Adrenal gland (tissue), 12 donors: ENCODE results near the gene SUV39H1. TPM values are rescaled to one million over a fixed set of nuclear protein-coding genes. Genes with fewer than 3 reads are reported as not detected.

Experiments used
- DNase-seq, 7 donors: peaks; one replicate each; pipeline ENCODE4 v3.0.0-alpha.2; 2019 to 2020
- H3K27ac ChIP-seq, 5 donors: fragments of 200-600 bp; sonication (generic) in 4 of 5; 1 replicate in 3 of 5; 2 replicates in 2 of 5; pipeline versions ENCODE4 v1.5.1 to v1.8.0; 2016 to 2020; ENCODE audit warnings: mild to moderate bottlenecking in 1 of 5
- H3K27me3 ChIP-seq: fragments of 200-600 bp; 2 replicates; pipeline ENCODE4 v1.8.0; 2021
- H3K36me3 ChIP-seq, 2 donors: fragments of 200-600 bp; replicated peaks in 1 of 2; 1 replicate in 1 of 2; 2 replicates in 1 of 2; pipeline versions ENCODE4 v1.5.1 to v1.8.0; 2018 to 2022
- H3K4me1 ChIP-seq, 2 donors: fragments of 200-600 bp; replicated peaks in 1 of 2; 1 replicate in 1 of 2; 2 replicates in 1 of 2; pipeline versions ENCODE4 v1.5.1 to v1.8.0; 2018 to 2021
- H3K4me3 ChIP-seq, 4 donors: fragments of 200-600 bp; sonication (generic) in 3 of 4; one replicate each; pipeline ENCODE4 v1.5.1; 2016 to 2018
- H3K9me3 ChIP-seq, 3 donors: fragments of 200-600 bp; sonication (generic) in 1 of 3; replicated peaks in 1 of 3; 1 replicate in 2 of 3; 2 replicates in 1 of 3; pipeline versions ENCODE4 v1.5.1 to v1.8.0; 2016 to 2021
- CTCF ChIP-seq, 6 experiments: fragments of 450-650 bp in 4 of 6; fragments of 200-600 bp in 2 of 6; sonication (generic) in 1 of 6; IDR thresholded peaks; 1 replicate in 5 of 6; 2 replicates in 1 of 6; pipeline versions ENCODE4 v1.5.1 to v1.8.0; 2016 to 2021; ENCODE audit warnings: antibody characterized with exemption in 6 of 6, mild to moderate bottlenecking in 2 of 6, moderate library complexity in 1 of 6
- POLR2A ChIP-seq, 2 donors: fragments of 450-650 bp; IDR thresholded peaks; one replicate each; pipeline ENCODE4 v1.6.1; 2017; ENCODE audit warnings: antibody characterized with exemption in 2 of 2, mild to moderate bottlenecking in 2 of 2, moderate library complexity in 1 of 2
- WGBS, 4 donors: extraction: QIAGEN DNeasy Blood & Tissue Kit in 2 of 4; methylation state at CpG; one replicate each; pipeline versions ENCODE4 v1.1.5 to v1.1.7; 2013 to 2017; 5-methylcytosine and 5-hydroxymethylcytosine counted together
- intact Hi-C, 2 donors: fragments of 100-400 bp; cut with DNase I; formaldehyde crosslinking; loops; one replicate each; pipeline versions ENCODE4 v1.14.1 to v1.15.0; 2022 to 2023
- polyA plus RNA-seq, 3 donors: library from polyadenylated mRNA; stranded (reverse); fragments of 200-250 nt in 2 of 3; fragments of 350-450 nt in 1 of 3; fragmentation: Illumina TruSeq in 1 of 3; extraction: RNeasy Lipid Tissue Mini Kit (QIAGEN cat#74804) in 1 of 3; gene quantifications; one replicate each; pipeline ENCODE4 v1.2.3, GENCODE V29; 2013 to 2014
- total RNA-seq, 9 donors: library from RNA; depleted of rRNA in 4 of 9; stranded (reverse); fragments of >200 nt in 4 of 9; fragments of 120-200 nt in 1 of 9; fragmentation: NEBNext Ultra II Directional in 1 of 9; extraction: Animal tissue kit (Norgen Biotek cat#: 25700) in 1 of 9; gene quantifications; one replicate each; pipeline versions ENCODE4 v1.1.0 to v1.2.4, GENCODE V29; 2013 to 2023
- donor health status: healthy with polysubstance abuse.
- donor health status: Bipolar disorder and iron deficiency.
- donor health status: DM: yes; HTN: yes; CAD: no.
- donor health status: DM: no; HTN: no; CAD: no.
- donor health status: DM: no; HTN: no; CAD: no.
- donor health status: DM: yes; HTN: yes; CAD: no.

The SUV39H1 gene
- total and polyA plus RNA-seq, 12 donors: 2.6 to 4.4 (median 3.2) TPM

- H3K27me3 ChIP-seq: no peaks in the 10 kb centered on the region
- DNase-seq: no peak
- H3K9me3 ChIP-seq: no peaks in the 10 kb centered on the region
- no peak overlapping the region for H3K27ac ChIP-seq
- no peaks in the 10 kb centered on the region for H3K36me3 ChIP-seq
- no peak for TF ChIP-seq CTCF (IDR thresholded peaks at IDR 0.05)
- TF ChIP-seq POLR2A (IDR thresholded peaks at IDR 0.05): no peak
- intact Hi-C loops: no loop called here
- 88 to 98% (median 93%) methylated on average over 6 to 23 of the region's 23 CpGs; no CpG with 5 or more reads in 1 of the 4 donors for WGBS, 4 donors
- no peak overlapping the region for H3K4me3 ChIP-seq
- H3K4me1 ChIP-seq: no peaks in the 10 kb centered on the region
Measured at GRCh38 chrX:48700246-48700645, 3.7 kb downstream of the SUV39H1 start.

- WGBS, 4 donors: 69 to 94% (median 88%) methylated on average over 2 to 3 of the region's 3 CpGs
- no peak for DNase-seq
- no peak overlapping the region for H3K27ac ChIP-seq
Measured at GRCh38 chrX:48700951-48701653, 4.6 kb downstream of the SUV39H1 start.

GRCh38 chrX:48702032-48702431 lies 5.5 kb downstream of the SUV39H1 start:
- no peak for TF ChIP-seq CTCF (IDR thresholded peaks at IDR 0.05)
- TF ChIP-seq POLR2A (IDR thresholded peaks at IDR 0.05): no peak
- no peak overlapping the region for H3K27ac ChIP-seq
- no peaks in the 10 kb centered on the region for H3K9me3 ChIP-seq
- no peak overlapping the region for H3K4me3 ChIP-seq
- intact Hi-C loops: no loop called here
- H3K27me3 ChIP-seq: peaks cover 3% of the 10 kb centered on the region
- 40 to 77% (median 71%) methylated on average over 1 to 2 of the region's 2 CpGs; no CpG with 5 or more reads in 1 of the 4 donors for WGBS, 4 donors
- no peaks in the 10 kb centered on the region for H3K4me1 ChIP-seq
- DNase-seq: no peak
- no peaks in the 10 kb centered on the region for H3K36me3 ChIP-seq

More at GRCh38 chrX:48700951-48701653, 4.6 kb downstream of the SUV39H1 start:
- Histone ChIP-seq H3K4me3 (no peak overlapping the region), H3K4me1 (no peaks in the 10 kb centered on the region), H3K27me3 (no peaks in the 10 kb centered on the region), H3K36me3 (no peaks in the 10 kb centered on the region), H3K9me3 (no peaks in the 10 kb centered on the region)
- intact Hi-C loops: no loop called here
- TF ChIP-seq CTCF (IDR thresholded peaks at IDR 0.05) (no peak), POLR2A (IDR thresholded peaks at IDR 0.05) (no peak)

GRCh38 chrX:48702716-48703115 lies 6.2 kb downstream of the SUV39H1 start:
- H3K36me3 ChIP-seq: no peaks in the 10 kb centered on the region

More at GRCh38 chrX:48702716-48703115, 6.2 kb downstream of the SUV39H1 start:
- no peak overlapping the region for H3K4me3 ChIP-seq
- intact Hi-C loops: no loop called here
- no peak overlapping the region for H3K27ac ChIP-seq
- no peaks in the 10 kb centered on the region for H3K4me1 ChIP-seq
- DNase-seq: no peak
- H3K9me3 ChIP-seq: no peaks in the 10 kb centered on the region
- TF ChIP-seq POLR2A (IDR thresholded peaks at IDR 0.05): no peak
- no peak for TF ChIP-seq CTCF (IDR thresholded peaks at IDR 0.05)
- WGBS, 4 donors: 70 to 97% (median 77%) methylated on average over 4 of the region's 4 CpGs
- H3K27me3 ChIP-seq: peaks cover 3% of the 10 kb centered on the region
